Activated T-cell treated with anti-CD3 and anti-CD28 coated beads for 48 hours (primary cell): ENCODE measurements around the gene GPR150.
A peak's percentile ranks its signal among the peaks of the same experiment; 100 is the strongest.

Experiments
- DNase-seq: peaks from one replicate; pipeline ENCODE4 v3.0.0-alpha.2; 2020; ENCODE audit warnings: low read depth

Gene GPR150

GRCh38 chr5:95620030-95620869 lies at the start of gene GPR150:
GPR150 (plus strand) TSS chr5:95620087; CDS start chr5:95620276, 189 bp downstream.
- DNase-seq: peak; percentile 66

GRCh38 chr5:95572016-95572415 lies 47.9 kb upstream of the GPR150 start:
- no peak for DNase-seq

GRCh38 chr5:95581576-95581975 lies 38.3 kb upstream of the GPR150 start:
- DNase-seq: no peak

- no peak for DNase-seq
Measured at GRCh38 chr5:95583992-95584391, 35.9 kb upstream of the GPR150 start.

GRCh38 chr5:95590880-95591279 lies 29.0 kb upstream of the GPR150 start:
- DNase-seq: no peak

- DNase-seq: no peak
Measured at GRCh38 chr5:95591490-95591901, 28.4 kb upstream of the GPR150 start.

GRCh38 chr5:95595289-95595931 lies 24.5 kb upstream of the GPR150 start:
- DNase-seq: no peak

- no peak for DNase-seq
Measured at GRCh38 chr5:95599252-95599651, 20.6 kb upstream of the GPR150 start.

- no peak for DNase-seq
Measured at GRCh38 chr5:95600557-95600956, 19.3 kb upstream of the GPR150 start.

GRCh38 chr5:95605786-95606185 lies 14.1 kb upstream of the GPR150 start:
- no peak for DNase-seq

GRCh38 chr5:95606419-95606818 lies 13.5 kb upstream of the GPR150 start:
- no peak for DNase-seq

GRCh38 chr5:95609711-95610110 lies 10.2 kb upstream of the GPR150 start:
- no peak for DNase-seq

GRCh38 chr5:95610546-95610945 lies 9.3 kb upstream of the GPR150 start:
- no peak for DNase-seq

- DNase-seq: no peak
Measured at GRCh38 chr5:95611396-95611795, 8.5 kb upstream of the GPR150 start.

- no peak for DNase-seq
Measured at GRCh38 chr5:95613514-95613913, 6.4 kb upstream of the GPR150 start.

- no peak for DNase-seq
Measured at GRCh38 chr5:95615164-95615467, 4.8 kb upstream of the GPR150 start.

- DNase-seq: no peak
Measured at GRCh38 chr5:95617057-95617456, 2.8 kb upstream of the GPR150 start.

- no peak for DNase-seq
Measured at GRCh38 chr5:95619096-95619495, 791 bp upstream of the GPR150 start.

- DNase-seq: no peak
Measured at GRCh38 chr5:95619514-95620029, 315 bp upstream of the GPR150 start.

- peak; percentile 47 for DNase-seq
Measured at GRCh38 chr5:95620870-95621838, 1.3 kb downstream of the GPR150 start.

GRCh38 chr5:95621839-95622629 lies 2.1 kb downstream of the GPR150 start:
- no peak for DNase-seq
